Calu3 (cell line): ENCODE measurements around the gene PBX1. TPM values are rescaled to one million over a fixed set of nuclear protein-coding genes. Genes with fewer than 3 reads are reported as not detected.

Experiments
- BruUV-seq: library from RNA; stranded (reverse); fragments of 400-500 nt; replicated peaks from 2 replicates; lab custom pipeline; 2021; lab: Mats Ljungman, UMichigan
- CTCF ChIA-PET: fragments of 300-600 bp; sonication (Branson Sonifier 250); formaldehyde crosslinking; loops from one replicate; lab custom pipeline; 2022; ENCODE audit warnings: antibody characterized with exemption; lab: Charles Lee
- DNase-seq: peaks from one replicate; pipeline ENCODE4 v3.0.0; 2022
- H3K27ac Mint-ChIP-seq: one replicate; pipeline ENCODE4 v1.8.0; 2022; ENCODE audit warnings: mixed read lengths; ENCODE audit not compliant: unreplicated experiment
- H3K27me3 Mint-ChIP-seq: one replicate; pipeline ENCODE4 v1.8.0; 2022; ENCODE audit warnings: mixed read lengths; ENCODE audit not compliant: unreplicated experiment
- H3K36me3 Mint-ChIP-seq: one replicate; pipeline ENCODE4 v1.8.0; 2022; ENCODE audit warnings: mild to moderate bottlenecking, moderate library complexity, mixed read lengths; ENCODE audit not compliant: insufficient read depth, unreplicated experiment
- H3K4me1 Mint-ChIP-seq: one replicate; pipeline ENCODE4 v1.8.0; 2022; ENCODE audit warnings: mild to moderate bottlenecking, low read depth, mixed read lengths; ENCODE audit not compliant: unreplicated experiment
- H3K4me3 Mint-ChIP-seq: one replicate; pipeline ENCODE4 v1.8.0; 2022; ENCODE audit warnings: mild to moderate bottlenecking, low read depth, moderate library complexity, mixed read lengths; ENCODE audit not compliant: unreplicated experiment
- H3K9me3 Mint-ChIP-seq: one replicate; pipeline ENCODE4 v1.8.0; 2022; ENCODE audit warnings: low read depth, mixed read lengths; ENCODE audit not compliant: unreplicated experiment
- intact Hi-C: fragments of 100-400 bp; cut with micrococcal nuclease; formaldehyde crosslinking; loops from one replicate; pipeline ENCODE4 v1.10.0; 2022; ENCODE audit not compliant: unreplicated experiment
- total RNA-seq: library from RNA; stranded (reverse); gene quantifications from 2 replicates; pipeline ENCODE4 v1.2.3, GENCODE V29; 2022
- TF ChIP-seq, protein P1 (sequence below): fragments of 200-600 bp; IDR thresholded peaks from one replicate; pipeline ENCODE4 v1.8.0; 2022; ENCODE audit warnings: antibody characterized with exemption; ENCODE audit not compliant: unreplicated experiment

Gene PBX1
- total RNA-seq, 1 experiment from 2014 or later, result 22.5 TPM

- no TSS peak for BruUV-seq
- no peak overlapping the region for H3K27ac Mint-ChIP-seq
- H3K4me1 Mint-ChIP-seq, result peaks cover 50% of the 10 kb centered on the region
These were observed 85.3 kb downstream of the PBX1 start for GRCh38 chr1:164644268-164644667.

GRCh38 chr1:164644774-164645644 is 86.0 kb downstream of the PBX1 start:
- intact Hi-C loops, result no loop called here
- TF ChIP-seq, protein P1, sequence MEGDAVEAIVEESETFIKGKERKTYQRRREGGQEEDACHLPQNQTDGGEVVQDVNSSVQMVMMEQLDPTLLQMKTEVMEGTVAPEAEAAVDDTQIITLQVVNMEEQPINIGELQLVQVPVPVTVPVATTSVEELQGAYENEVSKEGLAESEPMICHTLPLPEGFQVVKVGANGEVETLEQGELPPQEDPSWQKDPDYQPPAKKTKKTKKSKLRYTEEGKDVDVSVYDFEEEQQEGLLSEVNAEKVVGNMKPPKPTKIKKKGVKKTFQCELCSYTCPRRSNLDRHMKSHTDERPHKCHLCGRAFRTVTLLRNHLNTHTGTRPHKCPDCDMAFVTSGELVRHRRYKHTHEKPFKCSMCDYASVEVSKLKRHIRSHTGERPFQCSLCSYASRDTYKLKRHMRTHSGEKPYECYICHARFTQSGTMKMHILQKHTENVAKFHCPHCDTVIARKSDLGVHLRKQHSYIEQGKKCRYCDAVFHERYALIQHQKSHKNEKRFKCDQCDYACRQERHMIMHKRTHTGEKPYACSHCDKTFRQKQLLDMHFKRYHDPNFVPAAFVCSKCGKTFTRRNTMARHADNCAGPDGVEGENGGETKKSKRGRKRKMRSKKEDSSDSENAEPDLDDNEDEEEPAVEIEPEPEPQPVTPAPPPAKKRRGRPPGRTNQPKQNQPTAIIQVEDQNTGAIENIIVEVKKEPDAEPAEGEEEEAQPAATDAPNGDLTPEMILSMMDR, result no peak
- Mint-ChIP-seq H3K36me3 (no peaks in the 10 kb centered on the region), H3K27ac (peak overlapping the region; percentile 41), H3K4me1 (peaks cover 57% of the 10 kb centered on the region), H3K27me3 (no peaks in the 10 kb centered on the region), H3K9me3 (no peaks in the 10 kb centered on the region), H3K4me3 (no peak overlapping the region)
- peak; percentile 23 for DNase-seq
- CTCF ChIA-PET, result no interaction called here
- no TSS peak for BruUV-seq

More at GRCh38 chr1:164644268-164644667, 85.3 kb downstream of the PBX1 start:
- no peaks in the 10 kb centered on the region for H3K36me3 Mint-ChIP-seq
- H3K27me3 Mint-ChIP-seq, result no peaks in the 10 kb centered on the region
- H3K4me3 Mint-ChIP-seq, result no peak overlapping the region
- DNase-seq, result no peak
- CTCF ChIA-PET, result no interaction called here
- H3K9me3 Mint-ChIP-seq, result no peaks in the 10 kb centered on the region
- TF ChIP-seq, protein P1, result no peak
- intact Hi-C loops, result no loop called here

- H3K27me3 Mint-ChIP-seq, result no peaks in the 10 kb centered on the region
- H3K4me3 Mint-ChIP-seq, result no peak overlapping the region
- no peaks in the 10 kb centered on the region for H3K9me3 Mint-ChIP-seq
- CTCF ChIA-PET, result no interaction called here
- no peak overlapping the region for H3K27ac Mint-ChIP-seq
- no TSS peak for BruUV-seq
- TF ChIP-seq, protein P1, result no peak
- peaks cover 63% of the 10 kb centered on the region for H3K4me1 Mint-ChIP-seq
- H3K36me3 Mint-ChIP-seq, result no peaks in the 10 kb centered on the region
- intact Hi-C loops, result no loop called here
- DNase-seq, result no peak
These were observed 86.9 kb downstream of the PBX1 start for GRCh38 chr1:164645921-164646320.

DNA sequence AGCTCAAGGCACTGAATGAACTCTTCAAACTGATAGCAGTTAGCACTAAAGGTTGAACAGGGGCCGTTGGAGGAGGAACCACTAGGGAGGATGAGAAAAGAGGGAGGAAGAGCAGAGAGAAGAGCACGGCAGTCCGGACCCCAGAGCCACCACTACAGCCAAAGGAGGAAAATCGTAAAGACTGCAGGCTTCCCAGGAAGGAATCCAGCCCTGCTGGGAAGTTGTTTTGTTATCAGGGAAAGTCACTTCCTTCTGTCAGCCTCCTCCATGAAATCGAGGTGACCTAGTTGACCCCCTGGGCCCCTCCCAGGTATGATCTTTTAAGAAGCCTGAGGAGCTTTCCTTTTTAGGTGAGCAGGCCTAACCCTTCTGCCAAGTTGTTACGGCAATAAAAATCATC is 88.2 kb downstream of the PBX1 start:
- TF ChIP-seq, protein P1, result no peak

More for the DNA sequence above, 88.2 kb downstream of the PBX1 start:
- peaks cover 8% of the 10 kb centered on the region for H3K36me3 Mint-ChIP-seq
- no peaks in the 10 kb centered on the region for H3K9me3 Mint-ChIP-seq
- no peak overlapping the region for H3K27ac Mint-ChIP-seq
- CTCF ChIA-PET, result no interaction called here
- no peak overlapping the region for H3K4me3 Mint-ChIP-seq
- no TSS peak for BruUV-seq
- peaks cover 71% of the 10 kb centered on the region for H3K4me1 Mint-ChIP-seq
- intact Hi-C loops, result no loop called here
- no peak for DNase-seq
- no peaks in the 10 kb centered on the region for H3K27me3 Mint-ChIP-seq
